Measurements from ENCODE around the gene PLA2G4C.
"Not testable (repeated sequence)": the region's sequence is repeated elsewhere in the genome, so short reads cannot be mapped to it uniquely, and the experiment has no call there.

Gene PLA2G4C

DNA sequence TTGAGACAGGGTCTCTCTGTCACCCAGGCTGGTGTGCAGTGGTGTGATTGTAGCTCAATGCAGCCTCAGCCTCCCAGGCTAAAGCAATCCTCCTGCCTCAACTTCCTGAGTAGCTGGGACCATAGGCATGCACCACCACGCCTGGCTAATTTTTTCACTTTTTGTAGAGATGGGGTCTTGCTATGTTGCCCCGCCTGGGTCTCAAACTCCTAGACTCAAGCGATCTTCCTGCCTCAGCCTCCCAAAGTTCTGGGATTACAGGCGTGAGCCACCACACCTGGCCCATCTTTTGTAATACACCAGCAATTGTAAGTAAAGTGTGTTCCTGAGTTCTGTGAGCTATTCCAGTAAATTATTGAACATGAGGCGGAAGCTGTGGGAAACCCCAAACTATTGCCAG lies 6.7 kb downstream of the PLA2G4C start:
- Histone ChIP-seq H3K4me3 (ENCODE audit: low read length) (no peak overlapping the region), H3K9me3 (ENCODE audit: insufficient read depth, low read depth, low read length) (no peaks in the 10 kb centered on the region), H3K27ac (ENCODE audit: low read length) (no peak overlapping the region), H3K36me3 (ENCODE audit: insufficient read depth, low read depth, low read length) (no peaks in the 10 kb centered on the region), H3K27me3 (ENCODE audit: insufficient read depth, low read length) (peaks cover 7% of the 10 kb centered on the region; the same call in 1 of the 2 replicates), H3K4me1 (ENCODE audit: insufficient read depth, low read length) (no peaks in the 10 kb centered on the region), H3K9ac (ENCODE audit: low read depth, low read length) (no peak overlapping the region)

DNA sequence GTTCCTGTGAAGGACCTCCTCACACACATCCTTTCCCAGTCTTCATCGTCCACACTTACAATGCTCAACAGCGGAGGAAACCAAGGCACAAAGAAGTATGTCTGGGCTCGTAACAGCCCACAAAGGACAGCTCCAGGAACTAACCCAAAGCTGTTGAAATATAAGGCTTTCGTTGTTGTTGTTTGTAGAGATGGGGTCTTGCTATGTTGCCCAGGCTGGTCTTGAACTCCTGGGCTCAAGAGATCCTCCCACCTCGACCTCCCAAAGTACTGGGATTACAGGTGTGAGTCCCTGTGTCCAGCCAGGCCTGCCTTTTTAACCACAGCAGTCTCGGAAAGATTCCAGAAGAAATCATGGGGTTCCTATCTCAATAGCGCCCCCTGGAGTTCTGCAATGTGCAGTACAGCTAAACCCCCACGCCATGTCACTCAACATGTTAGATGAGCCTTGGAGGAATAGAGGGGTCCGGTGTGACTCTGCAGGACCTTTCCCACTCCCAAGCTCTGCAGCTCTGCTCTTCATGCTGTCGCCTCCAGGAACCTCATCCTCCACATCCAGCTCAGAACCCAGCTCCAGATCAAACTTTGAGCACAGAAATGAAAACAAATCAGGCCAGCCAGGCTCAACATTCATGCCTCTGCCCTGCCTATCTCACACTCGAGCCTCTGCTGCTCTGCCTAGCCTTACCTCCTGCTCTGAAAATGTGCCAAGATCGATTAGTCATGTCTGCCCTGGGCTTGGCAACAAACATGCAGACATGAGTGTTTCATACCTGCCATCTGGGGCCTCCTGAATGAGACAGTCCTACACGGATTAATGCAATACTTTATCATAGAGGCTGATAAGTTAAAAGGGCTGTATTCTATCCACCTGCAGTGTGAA lies 7.5 kb downstream of the PLA2G4C start:
- Histone ChIP-seq H3K9me3 (ENCODE audit: insufficient read depth, low read depth, low read length) (no peaks in the 10 kb centered on the region), H3K36me3 (ENCODE audit: insufficient read depth, low read depth, low read length) (no peaks in the 10 kb centered on the region), H3K27ac (ENCODE audit: low read length) (no peak overlapping the region), H3K4me3 (ENCODE audit: low read length) (peak overlapping the region; percentile 36; the same call in 1 of the 2 replicates), H3K9ac (ENCODE audit: low read depth, low read length) (no peak overlapping the region), H3K27me3 (ENCODE audit: insufficient read depth, low read length) (0 out of 2 replicates have a peak, but pooled peaks cover 2% of the 10 kb centered on the region), H3K4me1 (ENCODE audit: insufficient read depth, low read length) (no peaks in the 10 kb centered on the region)

DNA sequence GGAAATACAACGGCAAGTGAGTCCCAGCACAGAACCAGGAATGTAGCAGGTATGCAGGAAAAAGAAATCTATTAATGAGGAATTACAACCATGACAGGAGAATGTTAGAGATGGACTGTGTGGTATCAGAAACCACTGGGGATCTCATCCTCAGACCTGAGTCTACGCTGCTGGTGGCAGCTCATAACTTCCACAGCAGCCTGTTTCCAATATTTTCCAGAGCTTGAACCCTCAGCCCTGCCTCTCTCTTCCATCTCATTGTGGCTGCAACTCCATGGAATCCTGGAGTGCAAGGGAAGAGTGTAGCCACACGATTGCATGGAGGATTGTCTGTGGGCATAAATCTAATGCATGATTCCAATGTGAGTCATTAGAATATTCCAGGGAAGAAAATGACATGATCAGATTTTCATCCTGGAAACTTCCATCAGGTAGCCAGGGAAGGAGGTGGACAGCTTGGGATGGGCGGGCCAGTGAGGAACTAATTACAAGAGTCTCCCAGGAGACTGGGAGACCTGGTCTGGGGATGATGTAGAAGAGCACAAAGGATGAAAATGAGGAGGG lies 14.9 kb downstream of the PLA2G4C start:
- Histone ChIP-seq H3K27me3 (ENCODE audit: insufficient read depth, low read length) (no peaks in the 10 kb centered on the region), H3K27ac (ENCODE audit: low read length) (no peak overlapping the region), H3K36me3 (ENCODE audit: insufficient read depth, low read depth, low read length) (no peaks in the 10 kb centered on the region), H3K4me3 (ENCODE audit: low read length) (no peak overlapping the region), H3K9me3 (ENCODE audit: insufficient read depth, low read depth, low read length) (no peaks in the 10 kb centered on the region), H3K9ac (ENCODE audit: low read depth, low read length) (no peak overlapping the region), H3K4me1 (ENCODE audit: insufficient read depth, low read length) (no peaks in the 10 kb centered on the region)

DNA sequence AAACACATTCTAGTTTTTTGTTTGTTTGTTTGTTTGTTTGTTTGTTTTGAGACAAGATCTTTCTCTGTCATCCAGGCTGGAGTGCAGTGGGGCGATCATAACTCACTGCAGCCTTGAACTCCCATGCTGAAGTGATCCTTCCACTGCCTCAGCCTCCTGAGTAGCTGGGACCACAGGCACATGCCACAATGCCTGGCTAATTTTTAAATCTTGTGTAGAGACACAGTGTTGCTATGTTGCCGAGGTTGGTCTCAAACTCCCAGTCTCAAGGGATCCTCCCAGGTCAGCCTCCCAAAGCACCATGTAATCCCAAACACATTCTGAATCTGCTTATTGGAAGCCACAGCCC lies 15.8 kb downstream of the PLA2G4C start:
- Histone ChIP-seq H3K36me3 (ENCODE audit: insufficient read depth, low read depth, low read length) (no peaks in the 10 kb centered on the region), H3K9ac (ENCODE audit: low read depth, low read length) (no peak overlapping the region), H3K27ac (ENCODE audit: low read length) (no peak overlapping the region), H3K27me3 (ENCODE audit: insufficient read depth, low read length) (no peaks in the 10 kb centered on the region), H3K9me3 (ENCODE audit: insufficient read depth, low read depth, low read length) (no peaks in the 10 kb centered on the region), H3K4me3 (ENCODE audit: low read length) (no peak overlapping the region), H3K4me1 (ENCODE audit: insufficient read depth, low read length) (no peaks in the 10 kb centered on the region)

DNA sequence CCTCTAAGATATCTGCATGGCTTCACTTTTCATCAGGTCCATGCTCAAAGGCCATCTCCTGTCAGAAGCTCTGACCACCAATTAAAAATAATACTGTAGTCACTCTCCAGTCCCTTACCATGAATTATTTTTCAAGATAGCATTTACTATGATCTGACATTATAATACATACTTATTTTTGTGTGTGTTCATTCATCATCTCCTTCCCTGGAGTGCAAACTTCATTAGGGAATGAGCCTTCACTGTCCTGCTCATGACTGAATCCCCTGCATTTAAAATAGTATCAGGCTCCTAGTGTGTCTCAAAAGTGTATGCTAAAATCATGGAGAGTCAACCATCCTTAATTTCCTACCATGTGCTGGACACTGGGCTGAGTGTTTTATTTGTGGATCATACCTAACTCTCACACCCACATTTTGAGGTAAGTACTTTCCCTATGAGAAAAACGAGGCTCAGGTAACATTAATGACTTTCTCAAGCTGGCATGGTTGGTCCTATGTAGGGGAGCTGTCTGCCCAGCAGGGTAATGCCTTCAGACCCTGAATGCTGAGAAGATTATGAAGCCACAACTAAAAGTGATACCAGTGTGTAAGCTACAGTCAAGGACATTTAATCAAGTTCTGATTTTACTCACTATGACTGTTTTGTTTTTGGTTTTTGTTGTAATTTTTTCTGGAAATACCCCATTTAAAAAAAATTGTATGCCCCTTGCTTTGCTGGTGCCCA lies 16.3 kb downstream of the PLA2G4C start:
- Histone ChIP-seq H3K4me1 (ENCODE audit: insufficient read depth, low read length) (no peaks in the 10 kb centered on the region), H3K9ac (ENCODE audit: low read depth, low read length) (no peak overlapping the region), H3K27ac (ENCODE audit: low read length) (no peak overlapping the region), H3K9me3 (ENCODE audit: insufficient read depth, low read depth, low read length) (no peaks in the 10 kb centered on the region), H3K4me3 (ENCODE audit: low read length) (no peak overlapping the region), H3K36me3 (ENCODE audit: insufficient read depth, low read depth, low read length) (no peaks in the 10 kb centered on the region), H3K27me3 (ENCODE audit: insufficient read depth, low read length) (no peaks in the 10 kb centered on the region)

DNA sequence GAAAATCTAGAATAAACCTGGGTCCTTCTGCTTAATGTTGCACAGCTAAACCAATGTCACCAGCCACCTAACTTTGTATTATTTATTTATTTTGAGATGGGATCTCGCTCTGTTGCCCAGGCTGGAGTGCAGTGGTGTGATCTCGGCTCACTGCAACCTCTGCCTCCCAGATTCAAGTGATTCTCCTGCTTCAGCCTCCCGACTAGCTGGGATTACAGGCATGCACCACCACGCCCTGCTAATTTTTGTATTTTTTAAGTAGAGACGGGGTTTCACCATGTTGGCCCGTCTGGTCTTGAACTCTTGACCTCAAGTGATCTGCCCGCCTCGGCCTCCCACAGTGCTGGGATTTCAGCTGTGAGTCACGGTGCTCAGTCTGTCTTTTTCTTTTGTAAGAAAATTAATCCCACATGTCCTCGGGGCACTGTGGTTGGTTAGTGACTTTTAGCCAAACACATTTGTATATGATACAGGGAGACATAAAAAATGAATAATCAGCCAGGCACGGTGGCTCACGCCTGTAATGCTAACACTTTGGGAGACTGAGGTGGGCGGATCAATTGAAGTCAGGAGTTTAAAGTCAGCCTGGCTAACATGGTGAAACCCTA lies 19.4 kb downstream of the PLA2G4C start:
- not testable (repeated sequence) for H3K9me3 ChIP-seq (ENCODE audit: insufficient read depth, low read depth, low read length); H3K27ac ChIP-seq (ENCODE audit: low read length); H3K4me3 ChIP-seq (ENCODE audit: low read length); H3K36me3 ChIP-seq (ENCODE audit: insufficient read depth, low read depth, low read length); H3K27me3 ChIP-seq (ENCODE audit: insufficient read depth, low read length); H3K4me1 ChIP-seq (ENCODE audit: insufficient read depth, low read length); H3K9ac ChIP-seq (ENCODE audit: low read depth, low read length)

DNA sequence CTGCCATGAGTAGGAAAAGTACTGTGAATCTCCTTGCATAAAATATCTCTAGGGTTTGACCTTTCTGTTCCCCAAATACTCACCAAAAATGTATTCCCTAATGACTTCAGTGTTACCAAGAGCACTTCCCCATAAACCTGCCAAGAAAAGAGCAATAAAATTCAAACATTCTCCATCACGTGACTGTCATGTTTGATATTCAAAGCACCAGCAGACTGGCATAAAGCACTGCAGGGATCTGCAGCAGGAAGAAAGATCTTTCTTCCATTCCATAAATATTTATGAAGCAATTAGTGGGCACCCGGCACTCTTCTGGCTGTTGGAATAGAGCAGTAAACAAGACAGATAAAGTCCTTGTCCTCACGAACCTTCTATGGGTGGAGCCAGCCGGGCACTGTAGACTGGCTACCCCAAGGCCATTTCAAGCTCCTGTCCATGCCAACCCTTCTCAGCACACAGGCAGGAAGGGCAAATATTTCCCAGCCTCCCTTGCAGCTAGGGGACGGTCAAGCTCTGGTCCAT lies 20.3 kb downstream of the PLA2G4C start:
- no peak overlapping the region for H3K27ac ChIP-seq (ENCODE audit: low read length)
- H3K4me1 ChIP-seq (ENCODE audit: insufficient read depth, low read length) = no peaks in the 10 kb centered on the region
- no peaks in the 10 kb centered on the region for H3K27me3 ChIP-seq (ENCODE audit: insufficient read depth, low read length)
- no peak overlapping the region for H3K9ac ChIP-seq (ENCODE audit: low read depth, low read length)
- no peaks in the 10 kb centered on the region for H3K36me3 ChIP-seq (ENCODE audit: insufficient read depth, low read depth, low read length)
- no peaks in the 10 kb centered on the region for H3K9me3 ChIP-seq (ENCODE audit: insufficient read depth, low read depth, low read length)
- H3K4me3 ChIP-seq (ENCODE audit: low read length) = no peak overlapping the region

DNA sequence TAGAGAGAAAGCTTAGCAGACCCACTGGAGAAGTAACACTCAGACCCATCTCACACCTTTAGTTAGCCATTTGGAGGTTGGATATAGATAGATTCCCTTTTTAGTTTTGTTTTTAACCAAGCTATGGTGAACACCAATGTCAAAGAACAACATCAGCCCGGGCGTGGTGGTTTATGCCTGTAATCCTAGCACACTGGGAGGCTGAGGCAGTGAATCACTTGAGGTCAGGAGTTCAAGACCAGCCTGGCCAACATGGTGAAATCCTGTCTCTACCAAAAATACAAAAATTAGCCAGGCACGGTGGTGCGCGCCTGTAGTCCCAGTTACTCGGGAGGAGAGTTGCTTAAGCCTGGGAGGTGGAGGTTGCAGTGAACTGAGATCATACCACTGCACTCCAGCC lies 21.6 kb downstream of the PLA2G4C start:
- H3K27me3 ChIP-seq (ENCODE audit: insufficient read depth, low read length); H3K9me3 ChIP-seq (ENCODE audit: insufficient read depth, low read depth, low read length); H3K27ac ChIP-seq (ENCODE audit: low read length); H3K4me1 ChIP-seq (ENCODE audit: insufficient read depth, low read length); H3K9ac ChIP-seq (ENCODE audit: low read depth, low read length); H3K36me3 ChIP-seq (ENCODE audit: insufficient read depth, low read depth, low read length); H3K4me3 ChIP-seq (ENCODE audit: low read length): not testable (repeated sequence)

DNA sequence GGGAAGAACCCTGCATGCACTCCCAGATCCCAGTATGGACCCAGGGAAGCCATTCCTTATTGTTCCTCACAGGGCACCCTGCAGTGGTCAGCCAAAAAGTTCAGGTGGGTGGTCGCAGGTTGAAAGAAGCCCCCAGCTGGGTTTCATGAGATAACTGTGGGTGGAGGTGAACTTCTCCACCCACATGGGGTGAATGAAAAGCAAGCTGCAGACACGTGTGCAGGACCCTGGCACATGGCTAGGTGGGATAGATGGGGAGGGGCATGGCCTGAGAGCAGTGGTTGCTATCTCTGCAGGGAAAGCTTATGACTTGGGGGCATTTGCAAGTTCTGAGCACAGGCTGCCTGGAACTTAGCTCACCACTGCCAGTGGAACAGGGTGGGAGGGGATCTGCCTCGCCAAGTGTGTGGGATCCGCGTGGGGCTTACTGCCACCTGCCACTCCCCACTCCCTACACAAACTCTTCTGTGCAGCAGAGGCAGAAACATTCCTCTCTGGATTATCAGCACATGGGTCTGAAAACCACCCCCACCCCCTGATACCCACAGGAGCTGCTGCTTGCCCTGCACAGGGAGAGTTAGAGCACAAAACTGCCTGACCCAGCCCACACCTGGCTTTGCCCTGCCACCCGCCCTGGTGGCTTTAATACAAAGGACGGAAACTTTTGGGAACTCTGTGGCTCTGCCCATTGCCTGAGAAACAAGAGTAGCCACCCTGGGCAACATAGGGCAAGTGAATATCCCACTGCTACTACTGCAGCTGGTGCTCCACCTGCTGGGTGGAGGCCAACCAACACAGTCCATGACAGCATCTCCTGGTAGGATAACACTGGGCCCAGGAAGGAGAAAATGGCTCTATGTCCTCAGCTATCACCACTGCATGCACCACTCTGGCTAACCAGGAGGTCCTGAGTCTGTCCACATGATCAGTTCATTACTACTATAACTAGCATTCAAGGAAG lies 24.4 kb downstream of the PLA2G4C start:
- Histone ChIP-seq H3K4me1 (ENCODE audit: insufficient read depth, low read length) (no peaks in the 10 kb centered on the region), H3K9me3 (ENCODE audit: insufficient read depth, low read depth, low read length) (no peaks in the 10 kb centered on the region), H3K9ac (ENCODE audit: low read depth, low read length) (peak overlapping the region; percentile 48; the same call in 1 of the 2 replicates), H3K36me3 (ENCODE audit: insufficient read depth, low read depth, low read length) (no peaks in the 10 kb centered on the region), H3K27ac (ENCODE audit: low read length) (no peak overlapping the region), H3K4me3 (ENCODE audit: low read length) (no peak overlapping the region), H3K27me3 (ENCODE audit: insufficient read depth, low read length) (no peaks in the 10 kb centered on the region)

DNA sequence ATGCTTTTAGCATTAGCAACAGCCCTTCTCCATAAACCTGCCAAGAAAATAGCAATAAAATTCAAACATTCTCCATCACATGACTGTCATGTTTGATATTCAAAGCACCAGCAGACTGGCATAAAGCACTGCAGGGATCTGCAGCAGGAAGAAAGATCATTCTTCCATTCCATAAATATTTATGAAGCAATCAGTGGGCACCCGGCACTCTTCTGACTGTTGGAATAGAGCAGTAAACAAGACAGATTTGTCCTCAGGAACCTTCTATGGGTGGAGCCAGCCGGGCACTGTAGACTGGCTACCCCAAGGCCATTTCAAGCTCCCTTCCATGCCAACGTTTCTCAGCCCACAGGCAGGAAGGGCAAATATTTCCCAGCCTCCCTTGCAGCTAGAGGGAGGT lies 25.5 kb downstream of the PLA2G4C start:
- Histone ChIP-seq H3K9ac (ENCODE audit: low read depth, low read length) (no peak overlapping the region), H3K27me3 (ENCODE audit: insufficient read depth, low read length) (no peaks in the 10 kb centered on the region), H3K4me1 (ENCODE audit: insufficient read depth, low read length) (no peaks in the 10 kb centered on the region), H3K4me3 (ENCODE audit: low read length) (no peak overlapping the region), H3K36me3 (ENCODE audit: insufficient read depth, low read depth, low read length) (no peaks in the 10 kb centered on the region), H3K9me3 (ENCODE audit: insufficient read depth, low read depth, low read length) (no peaks in the 10 kb centered on the region), H3K27ac (ENCODE audit: low read length) (no peak overlapping the region)

DNA sequence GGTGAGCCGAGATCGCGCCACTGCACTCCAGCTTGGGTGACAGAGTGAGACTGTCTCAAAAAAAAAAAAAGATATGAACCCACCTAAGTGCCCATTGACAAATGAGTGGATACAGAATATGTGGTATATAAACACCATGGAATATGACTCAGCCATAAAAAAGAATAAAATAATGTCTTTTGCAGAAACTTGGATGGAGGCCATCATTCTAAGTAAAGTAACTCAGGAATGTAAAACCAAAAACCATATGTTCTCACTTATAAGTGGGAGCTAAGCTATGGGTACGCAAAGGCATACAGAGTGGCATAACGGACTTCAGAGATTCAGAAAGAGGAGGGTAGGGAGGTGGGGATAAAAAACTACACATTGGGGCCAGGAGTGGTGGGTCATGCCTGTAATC lies 29.5 kb downstream of the PLA2G4C start:
- Histone ChIP-seq H3K36me3 (ENCODE audit: insufficient read depth, low read depth, low read length) (no peaks in the 10 kb centered on the region), H3K4me3 (ENCODE audit: low read length) (no peak overlapping the region), H3K27ac (ENCODE audit: low read length) (no peak overlapping the region), H3K9ac (ENCODE audit: low read depth, low read length) (no peak overlapping the region), H3K27me3 (ENCODE audit: insufficient read depth, low read length) (no peaks in the 10 kb centered on the region), H3K9me3 (ENCODE audit: insufficient read depth, low read depth, low read length) (no peaks in the 10 kb centered on the region), H3K4me1 (ENCODE audit: insufficient read depth, low read length) (no peaks in the 10 kb centered on the region)
